GM10847 (cell line): Measurements from ENCODE around the gene USP11.

ENCODE experiments used
- POLR2A ChIP-seq: IDR thresholded peaks from 2 replicates; pipeline ENCODE4 v1.6.1; 2011; ENCODE audit not compliant: insufficient read length; ENCODE audit errors: extremely low read depth

Gene USP11

GRCh38 chrX:47198687-47199080 lies 34.1 kb upstream of the USP11 start:
- no peak for TF ChIP-seq POLR2A

GRCh38 chrX:47199286-47199685 lies 33.5 kb upstream of the USP11 start:
- no peak for TF ChIP-seq POLR2A

- TF ChIP-seq POLR2A: no peak
Measured at GRCh38 chrX:47200385-47201150, 32.2 kb upstream of the USP11 start.

- no peak for TF ChIP-seq POLR2A
Measured at GRCh38 chrX:47201345-47201944, 31.4 kb upstream of the USP11 start.

- TF ChIP-seq POLR2A: no peak
Measured at GRCh38 chrX:47202316-47202715, 30.5 kb upstream of the USP11 start.

- TF ChIP-seq POLR2A: no peak
Measured at GRCh38 chrX:47202877-47203276, 29.9 kb upstream of the USP11 start.

- no peak for TF ChIP-seq POLR2A
Measured at GRCh38 chrX:47204970-47205369, 27.8 kb upstream of the USP11 start.

GRCh38 chrX:47206316-47206715 lies 26.5 kb upstream of the USP11 start:
- no peak for TF ChIP-seq POLR2A

GRCh38 chrX:47208108-47208507 lies 24.7 kb upstream of the USP11 start:
- no peak for TF ChIP-seq POLR2A

GRCh38 chrX:47209508-47210238 lies 23.1 kb upstream of the USP11 start:
- TF ChIP-seq POLR2A: no peak

- TF ChIP-seq POLR2A: no peak
Measured at GRCh38 chrX:47210661-47211425, 22.0 kb upstream of the USP11 start.

GRCh38 chrX:47212381-47213293 lies 20.2 kb upstream of the USP11 start:
- TF ChIP-seq POLR2A: no peak

GRCh38 chrX:47214435-47215077 lies 18.3 kb upstream of the USP11 start:
- no peak for TF ChIP-seq POLR2A
